Measurements from ENCODE around the gene ZHX3.
A peak's percentile ranks its signal among the peaks of the same experiment; 100 is the strongest.

ZHX3 gene

GRCh38 chr20:41317546-41318270 is at the start of gene ZHX3:
ZHX3 (minus strand) TSS chr20:41317731; CDS start chr20:41204916, 112,815 bp downstream.
- DNase-seq (ENCODE audit: low read depth in 2 of 2): peak; percentile 91 to 96

GRCh38 chr20:41367393-41367695 is 49.8 kb upstream of the ZHX3 start:
- DNase-seq (ENCODE audit: low read depth in 2 of 2): no peak

GRCh38 chr20:41366546-41367392 is 49.2 kb upstream of the ZHX3 start, which contains the start of gene EMILIN3:
EMILIN3 (minus strand) TSS chr20:41366818; CDS start chr20:41366634, 184 bp downstream.
- no peak for DNase-seq (ENCODE audit: low read depth in 2 of 2)

GRCh38 chr20:41365777-41366545 is 48.4 kb upstream of the ZHX3 start:
- no peak for DNase-seq (ENCODE audit: low read depth in 2 of 2)

GRCh38 chr20:41364967-41365765 is 47.6 kb upstream of the ZHX3 start:
- DNase-seq (ENCODE audit: low read depth in 2 of 2): no peak

- no peak for DNase-seq (ENCODE audit: low read depth in 2 of 2)
Measured at GRCh38 chr20:41364236-41364855, 46.8 kb upstream of the ZHX3 start.

GRCh38 chr20:41363601-41364000 is 46.1 kb upstream of the ZHX3 start:
- no peak for DNase-seq (ENCODE audit: low read depth in 2 of 2)

GRCh38 chr20:41362748-41363140 is 45.2 kb upstream of the ZHX3 start:
- no peak for DNase-seq (ENCODE audit: low read depth in 2 of 2)

- no peak for DNase-seq (ENCODE audit: low read depth in 2 of 2)
Measured at GRCh38 chr20:41361757-41362747, 44.5 kb upstream of the ZHX3 start.

GRCh38 chr20:41360831-41361756 is 43.6 kb upstream of the ZHX3 start:
- DNase-seq (ENCODE audit: low read depth in 2 of 2): no peak

GRCh38 chr20:41359541-41360011 is 42.0 kb upstream of the ZHX3 start:
- DNase-seq (ENCODE audit: low read depth in 2 of 2): no peak

GRCh38 chr20:41358717-41359116 is 41.2 kb upstream of the ZHX3 start:
- DNase-seq (ENCODE audit: low read depth in 2 of 2): no peak

- DNase-seq (ENCODE audit: low read depth in 2 of 2): no peak
Measured at GRCh38 chr20:41358230-41358629, 40.7 kb upstream of the ZHX3 start.

GRCh38 chr20:41357424-41358163 is 40.1 kb upstream of the ZHX3 start:
- no peak for DNase-seq (ENCODE audit: low read depth in 2 of 2)

- DNase-seq (ENCODE audit: low read depth in 2 of 2): no peak
Measured at GRCh38 chr20:41356951-41357350, 39.4 kb upstream of the ZHX3 start.

- DNase-seq (ENCODE audit: low read depth in 2 of 2): no peak
Measured at GRCh38 chr20:41355598-41356203, 38.2 kb upstream of the ZHX3 start.

GRCh38 chr20:41355192-41355591 is 37.7 kb upstream of the ZHX3 start:
- DNase-seq (ENCODE audit: low read depth in 2 of 2): no peak

All from stimulated activated CD4-positive, alpha-beta T cell treated with anti-CD3 and anti-CD28 coated beads, Interleukin-4, amount 100 ng/mL, for 48 hours (primary cell).